Mononuclear cell (primary cell): ENCODE measurements around the gene TK2. TPM values are rescaled to one million over a fixed set of nuclear protein-coding genes. Genes with fewer than 3 reads are reported as not detected.
"Not testable (repeated sequence)": the region's sequence is repeated elsewhere in the genome, so short reads cannot be mapped to it uniquely, and the experiment has no call there.

Experiments
- H3K27me3 ChIP-seq: 2 replicates; pipeline ENCODE4 v1.6.0; 2011; ENCODE audit warnings: low read length, control low read depth; ENCODE audit not compliant: insufficient read depth
- H3K4me1 ChIP-seq: 2 replicates; pipeline ENCODE4 v1.5.1; 2011; ENCODE audit warnings: mild to moderate bottlenecking, low read length, control low read depth; ENCODE audit not compliant: insufficient read depth
- H3K4me3 ChIP-seq: 2 replicates; pipeline ENCODE4 v1.5.1; 2011; ENCODE audit warnings: mild to moderate bottlenecking, low read length, moderate library complexity
- H3K9me3 ChIP-seq: 2 replicates; pipeline ENCODE4 v1.5.1; 2011; ENCODE audit warnings: low read depth, mild to moderate bottlenecking, control low read depth, low read length
- total RNA-seq: library from RNA; depleted of rRNA; stranded (reverse); fragments of >200 nt; gene quantifications from one replicate; pipeline ENCODE4 v1.2.3, GENCODE V29; 2012

The TK2 gene
- total RNA-seq, 1 donor, result 8.8 TPM

DNA sequence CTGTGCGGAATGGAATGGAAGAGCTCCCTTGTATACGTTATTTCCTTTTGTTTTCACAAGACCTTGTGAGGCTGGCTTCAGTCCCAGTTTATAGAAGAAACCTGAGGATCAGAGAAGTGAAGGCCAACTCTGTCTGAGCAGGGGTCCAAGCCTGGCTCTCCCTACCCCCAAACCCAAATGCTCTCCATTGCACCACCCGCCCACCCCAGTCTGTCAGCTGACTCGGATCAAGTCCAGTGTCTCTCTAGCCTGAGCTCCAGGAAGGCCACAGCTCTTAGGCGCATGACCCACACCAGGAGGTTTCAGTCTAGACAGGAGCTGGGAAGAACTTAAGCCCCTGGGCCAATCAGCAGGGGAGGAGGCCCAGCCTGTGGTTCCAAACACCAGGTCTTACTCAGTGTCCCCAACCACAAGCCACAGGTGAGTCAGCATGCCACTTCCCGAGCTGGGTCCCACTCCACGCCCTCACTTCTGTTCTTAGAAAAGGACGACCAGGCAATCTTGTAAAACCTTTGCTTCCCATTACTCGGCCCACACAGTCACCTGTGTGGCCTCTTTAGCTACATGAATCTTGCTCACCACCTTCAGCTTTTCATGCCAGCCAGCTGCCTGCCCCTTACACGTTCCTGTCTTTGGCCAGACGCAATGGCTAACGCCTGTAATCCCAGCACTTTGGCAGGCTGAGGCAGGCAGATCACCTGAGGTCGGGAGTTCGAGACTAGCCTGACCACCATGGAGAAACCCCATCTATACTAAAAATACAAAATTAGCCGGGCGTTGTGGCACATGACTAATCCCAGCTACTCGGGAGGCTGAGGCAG is 27.8 kb downstream of the TK2 start:
- H3K4me1 ChIP-seq, result peaks cover 100% of the 10 kb centered on the region
- H3K9me3 ChIP-seq, result no peaks in the 10 kb centered on the region
- no peaks in the 10 kb centered on the region for H3K27me3 ChIP-seq
- H3K4me3 ChIP-seq, result no peak overlapping the region

DNA sequence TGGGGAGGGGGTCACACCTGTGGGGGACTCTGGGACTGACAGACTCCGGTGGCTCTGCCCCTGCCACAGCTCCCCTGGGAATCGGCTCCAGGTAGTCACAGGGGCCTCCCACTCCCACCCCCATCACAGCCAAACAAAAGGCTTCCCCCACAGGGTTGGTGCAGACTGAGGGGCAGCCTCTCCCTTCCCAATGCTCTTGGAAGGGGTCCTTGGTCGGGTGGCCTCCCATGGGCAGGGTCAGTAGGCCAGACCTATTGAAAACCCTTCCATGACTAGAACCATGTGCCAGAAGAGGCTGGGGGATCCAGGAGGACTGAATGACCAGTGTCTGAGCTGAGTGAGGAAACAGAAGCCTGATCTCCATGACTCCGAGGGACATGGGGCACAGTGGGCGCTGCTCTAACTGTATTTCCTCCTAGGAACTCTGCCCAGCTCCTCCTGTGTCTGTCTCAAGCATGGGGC is 28.6 kb downstream of the TK2 start:
- Histone ChIP-seq H3K27me3 (no peaks in the 10 kb centered on the region), H3K4me1 (peaks cover 98% of the 10 kb centered on the region), H3K9me3 (no peaks in the 10 kb centered on the region), H3K4me3 (no peak overlapping the region)

- Histone ChIP-seq H3K4me3 (no peak overlapping the region), H3K9me3 (no peaks in the 10 kb centered on the region), H3K4me1 (peaks cover 98% of the 10 kb centered on the region), H3K27me3 (no peaks in the 10 kb centered on the region)
These were observed 29.3 kb downstream of the TK2 start for GRCh38 chr16:66520406-66521170.

GRCh38 chr16:66519482-66520373 is 30.2 kb downstream of the TK2 start:
- Histone ChIP-seq H3K4me3 (no peak overlapping the region), H3K4me1 (peaks cover 97% of the 10 kb centered on the region), H3K27me3 (no peaks in the 10 kb centered on the region), H3K9me3 (no peaks in the 10 kb centered on the region)

DNA sequence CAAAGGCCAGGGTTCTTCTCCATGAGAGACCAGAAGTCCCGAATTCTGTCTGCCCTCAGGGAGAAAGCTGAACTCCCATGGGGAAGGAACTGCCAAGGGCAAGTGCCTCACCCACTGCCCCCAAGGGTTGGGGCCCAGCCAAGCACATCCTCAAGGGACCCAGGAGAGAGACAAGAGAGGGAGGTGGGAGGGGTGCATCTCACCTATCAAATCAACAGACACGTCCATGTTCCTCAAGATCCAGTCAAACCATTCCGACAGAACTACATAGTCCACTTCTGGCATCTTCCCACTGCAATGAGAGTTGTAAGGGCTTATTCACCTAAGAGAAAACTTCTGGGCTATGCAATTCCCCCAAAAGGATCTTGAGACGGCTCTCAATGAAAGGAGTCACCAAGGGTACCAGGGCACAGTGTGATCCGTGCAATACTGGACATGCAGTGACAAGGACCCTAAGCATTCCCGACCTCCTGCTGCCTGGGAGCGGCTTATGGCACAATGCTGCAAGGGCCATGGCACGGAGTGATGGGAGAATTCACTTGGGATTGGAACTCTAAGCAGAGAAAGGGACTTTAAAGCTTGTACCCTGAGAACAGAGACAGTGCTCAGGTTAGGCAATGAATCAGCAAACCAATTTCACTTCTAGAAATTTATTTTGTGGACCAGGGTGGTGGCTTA is 32.2 kb downstream of the TK2 start:
- peaks cover 88% of the 10 kb centered on the region for H3K4me1 ChIP-seq
- H3K27me3 ChIP-seq, result no peaks in the 10 kb centered on the region
- peak overlapping the region; percentile 13 for H3K4me3 ChIP-seq
- no peaks in the 10 kb centered on the region for H3K9me3 ChIP-seq

GRCh38 chr16:66516808-66517585 is 32.9 kb downstream of the TK2 start:
- Histone ChIP-seq H3K27me3 (no peaks in the 10 kb centered on the region), H3K4me3 (peak overlapping the region; percentile 13), H3K9me3 (no peaks in the 10 kb centered on the region), H3K4me1 (peaks cover 88% of the 10 kb centered on the region)

GRCh38 chr16:66516509-66516807 is 33.5 kb downstream of the TK2 start:
- H3K4me3 ChIP-seq, result no peak overlapping the region
- H3K27me3 ChIP-seq, result no peaks in the 10 kb centered on the region
- H3K9me3 ChIP-seq, result no peaks in the 10 kb centered on the region
- peaks cover 86% of the 10 kb centered on the region for H3K4me1 ChIP-seq

DNA sequence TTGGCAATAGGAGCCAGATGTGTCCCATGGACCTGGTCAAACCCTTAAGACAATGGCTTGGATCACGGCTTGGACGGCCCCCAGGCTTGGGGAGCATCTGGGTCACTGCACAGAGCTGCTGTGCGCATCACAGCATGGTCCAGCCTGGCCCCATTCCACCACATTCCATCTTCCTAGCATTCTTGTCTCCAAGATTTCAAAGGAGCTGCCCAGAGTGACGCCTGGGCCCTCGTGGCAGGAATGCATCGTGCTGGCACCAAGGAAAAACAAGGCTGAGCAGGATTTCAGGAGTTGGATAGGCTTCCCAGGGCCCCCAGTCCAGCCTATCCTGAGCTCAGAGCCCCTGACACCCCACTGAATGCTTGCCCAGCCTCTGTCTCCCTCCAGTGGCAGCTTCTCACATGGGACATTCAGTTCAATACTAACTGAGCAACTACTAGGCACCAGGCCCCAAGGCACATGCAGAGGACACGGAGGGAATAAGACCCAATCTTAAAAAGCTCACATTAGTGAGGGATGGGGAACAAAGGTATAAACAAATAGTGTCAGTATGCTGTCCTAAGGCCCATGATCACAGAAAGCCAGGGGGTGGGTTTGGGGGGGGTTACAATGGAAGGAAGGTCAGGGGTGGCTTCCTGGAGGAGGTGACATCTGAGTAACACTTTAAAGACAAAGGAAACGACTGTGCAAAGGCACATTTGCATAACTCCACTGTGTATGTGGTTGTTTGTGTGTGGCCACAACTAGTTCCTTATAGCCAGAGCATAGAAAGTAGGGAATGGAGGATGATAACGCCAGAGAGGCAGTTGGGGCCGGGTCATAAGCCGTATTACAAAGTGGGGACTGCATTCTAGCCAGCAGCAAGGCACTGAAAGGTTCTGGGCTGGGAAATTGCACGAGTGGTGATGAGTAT is 34.1 kb downstream of the TK2 start:
- peaks cover 80% of the 10 kb centered on the region for H3K4me1 ChIP-seq
- H3K9me3 ChIP-seq, result no peaks in the 10 kb centered on the region
- no peaks in the 10 kb centered on the region for H3K27me3 ChIP-seq
- H3K4me3 ChIP-seq, result no peak overlapping the region

- H3K27me3 ChIP-seq, H3K4me3 ChIP-seq, H3K9me3 ChIP-seq: not testable (repeated sequence)
- peaks cover 72% of the 10 kb centered on the region for H3K4me1 ChIP-seq
These were observed 34.8 kb downstream of the TK2 start for GRCh38 chr16:66514980-66515595.

DNA sequence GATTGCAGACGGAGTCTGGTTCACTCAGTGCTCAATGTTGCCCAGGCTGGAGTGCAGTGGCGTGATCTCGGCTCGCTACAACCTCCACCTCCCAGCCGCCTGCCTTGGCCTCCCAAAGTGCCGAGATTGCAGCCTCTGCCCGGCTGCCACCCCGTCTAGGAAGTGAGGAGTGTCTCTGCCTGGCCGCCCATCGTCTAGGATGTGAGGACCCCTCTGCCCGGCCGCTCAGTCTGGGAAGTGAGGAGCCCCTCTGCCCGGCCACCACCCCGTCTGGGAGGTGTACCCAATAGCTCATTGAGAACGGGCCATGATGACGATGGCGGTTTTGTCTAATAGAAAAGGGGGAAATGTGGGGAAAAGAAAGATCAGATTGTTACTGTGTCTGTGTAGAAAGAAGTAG is 35.5 kb downstream of the TK2 start:
- peaks cover 65% of the 10 kb centered on the region for H3K4me1 ChIP-seq
- not testable (repeated sequence) for H3K9me3 ChIP-seq, H3K4me3 ChIP-seq

GRCh38 chr16:66513111-66513723 is 36.7 kb downstream of the TK2 start:
- H3K4me1 ChIP-seq, result peaks cover 53% of the 10 kb centered on the region
- no peak overlapping the region for H3K4me3 ChIP-seq
- H3K27me3 ChIP-seq, result no peaks in the 10 kb centered on the region
- H3K9me3 ChIP-seq, result no peaks in the 10 kb centered on the region

More for the DNA sequence above, 35.5 kb downstream of the TK2 start:
- H3K27me3 ChIP-seq, result not testable (repeated sequence)

DNA sequence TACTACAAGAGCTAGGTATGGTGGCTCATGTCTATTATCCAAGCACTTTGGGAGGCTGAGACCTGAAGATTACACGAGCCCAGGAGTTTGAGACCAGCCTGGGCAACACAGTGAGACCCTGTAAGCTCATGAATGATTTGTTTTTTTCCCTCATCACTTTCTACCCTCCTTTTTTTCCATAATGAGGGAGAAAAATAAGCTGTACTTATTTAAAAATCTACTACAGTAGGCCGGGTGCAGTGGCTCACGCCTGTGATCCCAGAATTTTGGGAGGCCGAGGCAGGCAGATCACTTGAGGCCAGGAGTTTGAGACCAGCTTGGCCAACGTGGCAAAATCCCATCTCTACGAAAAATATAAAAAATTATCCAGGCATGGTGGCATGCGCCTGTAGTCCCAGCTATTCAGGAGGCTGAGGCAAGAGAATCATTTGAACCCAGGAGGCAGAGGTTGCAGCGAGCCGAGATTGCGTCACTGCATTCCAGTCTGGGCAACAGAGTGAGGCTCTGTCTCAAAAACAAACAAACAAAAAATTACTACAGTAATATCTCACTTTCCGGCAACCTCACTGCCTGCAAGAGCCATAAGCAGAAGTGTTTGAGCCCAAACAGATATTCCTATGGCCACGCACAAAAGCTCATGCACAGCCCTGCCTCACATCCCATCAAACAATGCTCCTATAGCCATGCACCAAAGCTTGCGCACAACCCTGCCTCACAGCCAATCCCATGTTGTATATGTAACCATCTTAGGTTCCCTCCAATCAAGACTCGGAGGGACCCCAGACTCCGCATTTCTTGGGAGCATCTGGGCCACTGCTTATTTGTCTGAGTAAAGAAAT is 37.4 kb downstream of the TK2 start:
- Histone ChIP-seq H3K9me3 (no peaks in the 10 kb centered on the region), H3K4me3 (no peak overlapping the region), H3K27me3 (no peaks in the 10 kb centered on the region), H3K4me1 (peaks cover 46% of the 10 kb centered on the region)
